Breast epithelium (tissue), 4 donors: Measurements from ENCODE around the gene ZNF443. TPM values are rescaled to one million over a fixed set of nuclear protein-coding genes. Genes with fewer than 3 reads are reported as not detected.
"Not testable (repeated sequence)": the region's sequence is repeated elsewhere in the genome, so short reads cannot be mapped to it uniquely, and the experiment has no call there.

Experiments used
- DNase-seq, 2 donors: peaks; one replicate each; pipeline ENCODE4 v3.0.0-alpha.2; 2019; ENCODE audit warnings: low spot score in 2 of 2
- H3K27ac ChIP-seq, 2 donors: fragments of 200-600 bp; sonication (generic) in 1 of 2; one replicate each; pipeline ENCODE4 v1.5.1; 2016 to 2019; ENCODE audit warnings: mild to moderate bottlenecking in 1 of 2
- H3K27me3 ChIP-seq, 2 donors: fragments of 200-600 bp; sonication (generic) in 1 of 2; one replicate each; pipeline versions ENCODE4 v1.5.1 to v1.6.0; 2017 to 2019; ENCODE audit warnings: control low read depth in 1 of 2, mild to moderate bottlenecking in 1 of 2
- H3K36me3 ChIP-seq: fragments of 200-600 bp; one replicate; pipeline ENCODE4 v1.5.1; 2019
- H3K4me1 ChIP-seq, 2 donors: fragments of 200-600 bp; sonication (generic); one replicate each; pipeline ENCODE4 v1.5.1; 2016 to 2019; ENCODE audit warnings: control low read depth in 1 of 2
- H3K4me3 ChIP-seq, 3 donors: fragments of 200-600 bp; sonication (generic); 1 replicate in 2 of 3; 2 replicates in 1 of 3; pipeline ENCODE4 v1.5.1; 2016 to 2019; ENCODE audit warnings: mild to moderate bottlenecking in 3 of 3, moderate library complexity in 2 of 3
- H3K9me3 ChIP-seq, 2 donors: fragments of 200-600 bp; sonication (generic) in 1 of 2; one replicate each; pipeline ENCODE4 v1.5.1; 2016 to 2019; ENCODE audit warnings: control low read depth in 1 of 2
- POLR2A ChIP-seq: fragments of 450-650 bp; IDR thresholded peaks from one replicate; pipeline ENCODE4 v1.6.1; 2016; ENCODE audit warnings: antibody characterized with exemption, mild to moderate bottlenecking, moderate library complexity
- POLR2AphosphoS5 ChIP-seq, 3 donors: sonication (generic); formaldehyde crosslinking; IDR thresholded peaks; one replicate each; pipeline ENCODE4 v1.6.1; 2017; ENCODE audit warnings: antibody characterized with exemption in 3 of 3
- intact Hi-C: fragments of 100-400 bp; cut with DNase I; formaldehyde crosslinking; loops from one replicate; pipeline ENCODE4 v1.15.1; 2023; ENCODE audit warnings: low total_unique reads
- total RNA-seq, 3 donors: library from RNA; depleted of rRNA; stranded (reverse); fragments of >200 nt; gene quantifications; one replicate each; pipeline ENCODE4 v1.1.0, GENCODE V29; 2016
- TF ChIP-seq, protein P1 (sequence below), 3 donors: fragments of 450-650 bp; IDR thresholded peaks; one replicate each; pipeline ENCODE4 v1.5.1; 2016 to 2017; ENCODE audit warnings: antibody characterized with exemption in 3 of 3, mild to moderate bottlenecking in 3 of 3, moderate library complexity in 3 of 3

ZNF443 gene
- total RNA-seq, 3 donors from 2014 or later, result 4.2 to 12.6 (median 10.8) TPM

DNA sequence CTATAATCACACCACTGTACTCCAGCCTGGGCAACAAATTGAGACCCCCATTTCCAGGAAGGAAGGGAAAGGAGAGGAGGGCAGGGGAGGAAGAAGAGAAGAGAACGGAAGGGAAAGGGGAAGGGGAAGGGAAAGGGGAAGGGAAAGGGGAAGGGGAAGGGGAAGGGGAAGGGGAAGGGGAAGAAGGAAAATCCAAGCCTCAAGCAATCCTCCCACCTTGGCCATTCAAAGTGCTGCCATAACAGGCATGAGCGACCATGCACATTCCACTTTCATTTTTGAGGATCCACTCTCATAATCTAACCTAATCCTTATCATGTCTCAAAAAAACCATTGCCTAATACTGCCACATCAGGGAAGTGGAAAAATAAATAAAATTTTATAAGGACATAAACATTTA lies 54.5 kb downstream of the ZNF443 start:
- intact Hi-C loops, H3K4me1 ChIP-seq, H3K27ac ChIP-seq, H3K36me3 ChIP-seq, H3K4me3 ChIP-seq, DNase-seq, H3K9me3 ChIP-seq, H3K27me3 ChIP-seq: not testable (repeated sequence)

DNA sequence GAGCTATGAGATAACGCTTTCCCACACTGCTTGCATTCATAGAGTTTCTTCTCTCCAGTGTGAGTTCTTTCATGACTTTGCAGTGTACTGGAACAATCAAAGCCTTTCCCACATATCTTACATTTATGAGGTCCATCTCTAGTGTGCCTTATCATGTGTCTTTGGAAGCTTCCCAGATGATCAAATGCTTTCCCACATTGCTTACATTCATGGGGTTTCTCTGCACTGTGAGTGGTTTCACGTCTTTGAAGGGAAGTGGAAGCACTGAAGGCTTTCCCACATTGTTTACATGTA lies 60.4 kb downstream of the ZNF443 start:
- Histone ChIP-seq H3K4me3 (no peak overlapping the region), H3K36me3 (no peaks in the 10 kb centered on the region), H3K4me1 (no peaks in the 10 kb centered on the region), H3K27me3 (no peaks in the 10 kb centered on the region), H3K27ac (no peak overlapping the region), H3K9me3 (peaks cover 34 to 38% of the 10 kb centered on the region in 2 donors)
- TF ChIP-seq, protein P1, sequence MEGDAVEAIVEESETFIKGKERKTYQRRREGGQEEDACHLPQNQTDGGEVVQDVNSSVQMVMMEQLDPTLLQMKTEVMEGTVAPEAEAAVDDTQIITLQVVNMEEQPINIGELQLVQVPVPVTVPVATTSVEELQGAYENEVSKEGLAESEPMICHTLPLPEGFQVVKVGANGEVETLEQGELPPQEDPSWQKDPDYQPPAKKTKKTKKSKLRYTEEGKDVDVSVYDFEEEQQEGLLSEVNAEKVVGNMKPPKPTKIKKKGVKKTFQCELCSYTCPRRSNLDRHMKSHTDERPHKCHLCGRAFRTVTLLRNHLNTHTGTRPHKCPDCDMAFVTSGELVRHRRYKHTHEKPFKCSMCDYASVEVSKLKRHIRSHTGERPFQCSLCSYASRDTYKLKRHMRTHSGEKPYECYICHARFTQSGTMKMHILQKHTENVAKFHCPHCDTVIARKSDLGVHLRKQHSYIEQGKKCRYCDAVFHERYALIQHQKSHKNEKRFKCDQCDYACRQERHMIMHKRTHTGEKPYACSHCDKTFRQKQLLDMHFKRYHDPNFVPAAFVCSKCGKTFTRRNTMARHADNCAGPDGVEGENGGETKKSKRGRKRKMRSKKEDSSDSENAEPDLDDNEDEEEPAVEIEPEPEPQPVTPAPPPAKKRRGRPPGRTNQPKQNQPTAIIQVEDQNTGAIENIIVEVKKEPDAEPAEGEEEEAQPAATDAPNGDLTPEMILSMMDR (IDR thresholded peaks at IDR 0.05), result no peak
- TF ChIP-seq POLR2AphosphoS5 (IDR thresholded peaks at IDR 0.05) (no peak), POLR2A (no peak)
- intact Hi-C loops, result no loop called here
- DNase-seq, result no peak

DNA sequence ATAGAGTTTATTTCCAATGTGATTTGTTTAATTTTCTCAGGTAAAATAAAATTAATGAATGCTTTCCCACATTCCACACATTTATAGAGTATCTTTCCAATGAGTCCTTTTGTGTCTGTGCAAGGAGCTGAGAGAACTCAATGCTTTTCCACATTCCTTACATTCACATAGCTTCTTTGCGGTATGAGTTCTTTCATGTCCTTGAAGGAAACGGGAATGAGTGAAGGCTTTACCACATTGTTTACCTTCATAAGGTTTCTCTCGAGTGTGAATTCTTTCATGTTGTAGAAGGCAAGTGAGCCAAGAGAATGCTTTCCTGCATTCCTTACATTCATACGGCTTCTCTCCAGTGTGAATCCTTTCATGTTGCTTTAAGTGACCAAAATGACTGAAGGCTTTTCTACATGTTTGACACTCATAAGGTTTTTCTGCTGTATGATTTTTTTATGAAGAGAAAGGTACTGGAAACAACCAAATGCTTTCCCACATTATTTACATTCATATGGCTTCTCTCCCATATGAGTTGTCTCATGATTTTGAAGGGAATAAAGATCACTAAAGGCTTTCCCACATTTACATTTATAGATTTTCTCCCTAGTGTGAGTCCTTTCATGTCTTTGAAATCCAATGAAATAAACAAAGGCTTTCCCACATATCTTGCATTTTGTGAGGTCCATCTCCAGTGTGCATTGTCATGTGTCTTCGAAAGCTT lies 60.9 kb downstream of the ZNF443 start:
- H3K4me1 ChIP-seq, result no peaks in the 10 kb centered on the region
- no peak overlapping the region for H3K4me3 ChIP-seq
- H3K27ac ChIP-seq, result no peak overlapping the region
- H3K36me3 ChIP-seq, result no peaks in the 10 kb centered on the region
- no peak for DNase-seq
- peaks cover 34 to 38% of the 10 kb centered on the region in 2 donors for H3K9me3 ChIP-seq
- TF ChIP-seq, protein P1 (IDR thresholded peaks at IDR 0.05), result no peak
- no peak for TF ChIP-seq POLR2A
- no peak for TF ChIP-seq POLR2AphosphoS5 (IDR thresholded peaks at IDR 0.05)
- H3K27me3 ChIP-seq, result no peaks in the 10 kb centered on the region
- intact Hi-C loops, result no loop called here

Other genes with a start within 250 kb of the ZNF443 start
- gene ZNF44, start 146.1 kb downstream of the ZNF443 start, total RNA-seq, result 10 to 100 TPM; 12.3 to 23.9 (median 21.7) TPM
- 1 to 10 TPM; 2.6 to 7.5 (median 5.2) TPM for gene ZNF563, start 107.4 kb downstream of the ZNF443 start, total RNA-seq
- gene ZNF442, start 75.3 kb downstream of the ZNF443 start, total RNA-seq, result 1 to 10 TPM; 2.6 to 3.7 (median 3.3) TPM
- gene ZNF799, start 39.8 kb downstream of the ZNF443 start, total RNA-seq, result 10 to 100 TPM in 1 of 3 donors, 1 to 10 TPM in 2; 6.4 to 10.4 (median 8.8) TPM
- 10 to 100 TPM in 1 of 3 donors, 1 to 10 TPM in 2; 3.0 to 10.2 (median 6.2) TPM for gene ZNF709, start 43.8 kb upstream of the ZNF443 start, total RNA-seq
- 10 to 100 TPM; 14.7 to 25.8 (median 18.7) TPM for gene ZNF564, start 110.5 kb upstream of the ZNF443 start, total RNA-seq
- 1 to 10 TPM; 5.6 to 7.9 (median 7.0) TPM for gene ZNF490, start 169.8 kb upstream of the ZNF443 start, total RNA-seq
- 10 to 100 TPM; 22.4 to 35.3 (median 34.7) TPM for gene ZNF791, start 169.9 kb upstream of the ZNF443 start, total RNA-seq
- 100 to 1,000 TPM in 1 of 3 donors, 10 to 100 TPM in 2; 45.6 to 118 (median 49.0) TPM for gene MAN2B1, start 225.7 kb upstream of the ZNF443 start, total RNA-seq
- 10 to 100 TPM in 2 of 3 donors, 1 to 10 TPM in 1; 8.2 to 13.8 (median 10.2) TPM for gene WDR83, start 225.8 kb upstream of the ZNF443 start, total RNA-seq
- 100 to 1,000 TPM in 1 of 3 donors, 10 to 100 TPM in 2; 86.6 to 117 (median 91.4) TPM for gene DHPS, start 240.9 kb upstream of the ZNF443 start, total RNA-seq
- gene GNG14, start 247.0 kb upstream of the ZNF443 start, total RNA-seq, result not detected